SK-N-SH (cell line): ENCODE data around the gene ZIC5. TPM values are rescaled to one million over a fixed set of nuclear protein-coding genes. Genes with fewer than 3 reads are reported as not detected.
A peak's percentile ranks its signal among the peaks of the same experiment; 100 is the strongest.

ENCODE experiments used
- CTCF ChIA-PET: fragments of 300-600, 350-600 bp; formaldehyde crosslinking; extraction: SDS; loops from one replicate; lab custom pipeline; 2021; lab: Yijun Ruan, JAX
- POLR2A ChIA-PET: fragments of 350-600 bp; sonication (Branson Sonifier 250); formaldehyde crosslinking; extraction: SDS; loops from one replicate; lab custom pipeline; 2020; ENCODE audit warnings: antibody characterized with exemption, inconsistent platforms; lab: Yijun Ruan, JAX
- DNase-seq: peaks from one replicate; pipeline ENCODE4 v3.0.0; 2012
- H2AFZ ChIP-seq: fragments of 200-600 bp; sonication (generic); 2 replicates; pipeline ENCODE4 v1.8.1; 2016; ENCODE audit warnings: antibody characterized with exemption, mild to moderate bottlenecking, low read depth
- H3F3A ChIP-seq: fragments of 200-600 bp; sonication (generic); replicated peaks from 2 replicates; pipeline ENCODE3; 2016; ENCODE audit warnings: antibody characterized with exemption, mild to moderate bottlenecking; ENCODE audit not compliant: insufficient read depth
- H3K27ac ChIP-seq, 2 experiments: fragments of 200-500 bp in 1 of 2; fragments of 200-600 bp in 1 of 2; sonication (Bioruptor generic) in 1 of 2; sonication (generic), shearing (Covaris generic) in 1 of 2; 2 replicates each; pipeline versions ENCODE4 v1.5.1 to v1.6.1; 2014 to 2016; ENCODE audit warnings: low read depth in 2 of 2, inconsistent platforms in 1 of 2, low read length in 1 of 2, mild to moderate bottlenecking in 1 of 2, mixed read lengths in 1 of 2
- H3K27me3 ChIP-seq: fragments of 200-600 bp; sonication (generic), shearing (Covaris generic); 2 replicates; pipeline ENCODE4 v1.6.1; 2016; ENCODE audit warnings: mixed run types; ENCODE audit not compliant: insufficient read depth
- H3K36me3 ChIP-seq, 2 experiments: fragments of 200-500 bp in 1 of 2; fragments of 200-600 bp in 1 of 2; sonication (Bioruptor generic) in 1 of 2; sonication (generic) in 1 of 2; replicated peaks in 1 of 2; 2 replicates each; pipeline versions ENCODE3 to v1.5.1; 2014 to 2016; ENCODE audit warnings: low read length in 1 of 2, mild to moderate bottlenecking in 1 of 2; ENCODE audit not compliant: insufficient read depth in 2 of 2, control insufficient read depth in 1 of 2
- H3K4me1 ChIP-seq, 2 experiments: fragments of 200-500 bp in 1 of 2; fragments of 200-600 bp in 1 of 2; sonication (Bioruptor generic) in 1 of 2; sonication (generic), shearing (Covaris generic) in 1 of 2; 2 replicates each; pipeline versions ENCODE4 v1.5.1 to v1.6.1; 2014 to 2016; ENCODE audit warnings: low read depth in 1 of 2, low read length in 1 of 2, mixed run types in 1 of 2; ENCODE audit not compliant: insufficient read depth in 2 of 2, control insufficient read depth in 1 of 2
- H3K4me2 ChIP-seq: fragments of 200-600 bp; sonication (generic), shearing (Covaris generic); 2 replicates; pipeline ENCODE4 v1.6.1; 2017; ENCODE audit warnings: mixed run types
- H3K4me3 ChIP-seq, 2 experiments: fragments of 200-500 bp in 1 of 2; fragments of 200-600 bp in 1 of 2; sonication (Bioruptor generic) in 1 of 2; sonication (generic), shearing (Covaris generic) in 1 of 2; 2 replicates each; pipeline versions ENCODE4 v1.5.1 to v1.8.1; 2014 to 2016; ENCODE audit warnings: low read depth in 2 of 2, inconsistent platforms in 1 of 2, low read length in 1 of 2, mild to moderate bottlenecking in 1 of 2, mixed read lengths in 1 of 2, moderate library complexity in 1 of 2
- H3K79me2 ChIP-seq: fragments of 200-600 bp; sonication (generic); 2 replicates; pipeline ENCODE4 v1.8.1; 2017; ENCODE audit warnings: mild to moderate bottlenecking; ENCODE audit not compliant: insufficient read depth
- H3K9ac ChIP-seq: fragments of 200-600 bp; sonication (generic); 2 replicates; pipeline ENCODE4 v1.6.1; 2017; ENCODE audit warnings: mixed run types
- H3K9me2 ChIP-seq: fragments of 200-600 bp; sonication (generic); 2 replicates; pipeline ENCODE4 v1.6.1; 2017; ENCODE audit warnings: mixed run types
- H3K9me3 ChIP-seq: fragments of 200-600 bp; sonication (generic); 2 replicates; pipeline ENCODE4 v1.6.1; 2017; ENCODE audit warnings: mixed run types, mild to moderate bottlenecking, moderate library complexity
- H4K20me1 ChIP-seq: fragments of 200-600 bp; sonication (generic); 2 replicates; pipeline ENCODE4 v1.6.1; 2017; ENCODE audit warnings: mild to moderate bottlenecking, mixed run types; ENCODE audit not compliant: insufficient read depth
- EZH2phosphoT487 ChIP-seq: fragments of 200-600 bp; sonication (generic); IDR thresholded peaks from 2 replicates; pipeline ENCODE4 v1.6.1; 2017; ENCODE audit warnings: low read depth, mixed run types, mild to moderate bottlenecking, antibody characterized with exemption, moderate library complexity, borderline replicate concordance
- JUND ChIP-seq: IDR thresholded peaks from 2 replicates; pipeline ENCODE4 v1.4.0; 2012
- MXI1 ChIP-seq: IDR thresholded peaks from 2 replicates; pipeline ENCODE4 v1.6.1; 2012; ENCODE audit warnings: mild to moderate bottlenecking, low read depth, low read length, improper control_type of control experiment
- NFIC ChIP-seq: IDR thresholded peaks from 2 replicates; pipeline ENCODE4 v1.4.0; 2012; ENCODE audit warnings: borderline replicate concordance
- POLR2AphosphoS5 ChIP-seq: IDR thresholded peaks from 2 replicates; pipeline ENCODE4 v1.6.1; 2012; ENCODE audit warnings: low read depth, low read length
- RCOR1 ChIP-seq: fragments of 150-350 bp; IDR thresholded peaks from 2 replicates; pipeline ENCODE4 v1.6.1; 2017; ENCODE audit warnings: antibody characterized with exemption, low read length
- WGBS: methylation state at CpG from one replicate; pipeline ENCODE4 v1.1.6; 2017; ENCODE audit warnings: low lambda C conversion rate; 5-methylcytosine and 5-hydroxymethylcytosine counted together
- polyA plus RNA-seq, 3 experiments: library from polyadenylated mRNA; depleted of rRNA; stranded (reverse); fragments of >200 nt; gene quantifications; 2 replicates each; pipeline ENCODE4 v1.2.3, GENCODE V29; 2012
- TF ChIP-seq, protein P1 (sequence below): IDR thresholded peaks from 2 replicates; pipeline ENCODE4 v1.4.0; 2012; ENCODE audit warnings: low read depth, borderline replicate concordance
- TF ChIP-seq, protein P2 (sequence below): fragments of 150-350 bp; IDR thresholded peaks from 2 replicates; pipeline ENCODE4 v1.6.1; 2016; ENCODE audit warnings: mild to moderate bottlenecking, low read depth, low read length

Gene ZIC5
- polyA plus RNA-seq, 1 of the 3 experiments (the other 2 are of a cell fraction) = not detected

DNA sequence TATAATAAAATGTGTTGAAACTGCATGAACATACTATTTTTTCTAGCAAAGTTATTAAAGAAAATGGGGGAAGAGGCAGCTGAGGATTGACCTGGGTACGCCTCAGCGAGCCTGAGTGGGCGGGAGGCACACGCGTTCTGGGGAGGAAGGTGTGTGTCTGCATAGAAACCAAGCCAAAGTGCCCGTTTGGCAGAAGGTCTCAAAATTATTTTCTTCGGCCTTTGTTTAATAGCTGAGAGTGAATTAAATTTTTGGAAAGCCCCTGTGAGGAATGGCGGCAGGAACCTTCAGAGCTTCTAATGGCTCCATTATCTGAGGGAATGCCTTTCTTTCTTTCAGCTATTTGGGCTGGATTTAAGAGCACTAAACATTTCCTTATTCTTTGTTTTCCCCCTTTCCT is 15.2 kb upstream of the ZIC5 start:
- Histone ChIP-seq H3K27me3 (peaks cover 96% of the 10 kb centered on the region), H3K79me2 (no peaks in the 10 kb centered on the region), H3K4me1 (no peaks in the 10 kb centered on the region; a peak in 1 of 4 replicates), H3K36me3 (no peaks in the 10 kb centered on the region), H3K9me2 (no peaks in the 10 kb centered on the region), H3K9me3 (no peaks in the 10 kb centered on the region), H4K20me1 (peaks cover 38% of the 10 kb centered on the region), H2AFZ (no peak overlapping the region), H3F3A (peaks cover 4% of the 10 kb centered on the region), H3K9ac (no peak overlapping the region), H3K4me3 (no peak overlapping the region), H3K27ac (no peak overlapping the region), H3K4me2 (no peak overlapping the region)
- POLR2A ChIA-PET = no interaction called here
- no peak for DNase-seq
- CTCF ChIA-PET = interaction anchor here (0.6 to 3.8 kb wide), 7 partner anchors 10 to 1147 kb away, joined by 3 to 24 read pairs (median 5); no protein-coding TSS in a partner anchor
- 22% methylated on average over 8 of the region's 8 CpGs for WGBS
- TF ChIP-seq, protein P1, sequence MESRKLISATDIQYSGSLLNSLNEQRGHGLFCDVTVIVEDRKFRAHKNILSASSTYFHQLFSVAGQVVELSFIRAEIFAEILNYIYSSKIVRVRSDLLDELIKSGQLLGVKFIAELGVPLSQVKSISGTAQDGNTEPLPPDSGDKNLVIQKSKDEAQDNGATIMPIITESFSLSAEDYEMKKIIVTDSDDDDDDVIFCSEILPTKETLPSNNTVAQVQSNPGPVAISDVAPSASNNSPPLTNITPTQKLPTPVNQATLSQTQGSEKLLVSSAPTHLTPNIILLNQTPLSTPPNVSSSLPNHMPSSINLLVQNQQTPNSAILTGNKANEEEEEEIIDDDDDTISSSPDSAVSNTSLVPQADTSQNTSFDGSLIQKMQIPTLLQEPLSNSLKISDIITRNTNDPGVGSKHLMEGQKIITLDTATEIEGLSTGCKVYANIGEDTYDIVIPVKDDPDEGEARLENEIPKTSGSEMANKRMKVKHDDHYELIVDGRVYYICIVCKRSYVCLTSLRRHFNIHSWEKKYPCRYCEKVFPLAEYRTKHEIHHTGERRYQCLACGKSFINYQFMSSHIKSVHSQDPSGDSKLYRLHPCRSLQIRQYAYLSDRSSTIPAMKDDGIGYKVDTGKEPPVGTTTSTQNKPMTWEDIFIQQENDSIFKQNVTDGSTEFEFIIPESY = no peak
- TF ChIP-seq JUND = no peak
- no peak for TF ChIP-seq POLR2AphosphoS5
- TF ChIP-seq NFIC = no peak
- TF ChIP-seq MXI1 = no peak
- TF ChIP-seq, protein P2, sequence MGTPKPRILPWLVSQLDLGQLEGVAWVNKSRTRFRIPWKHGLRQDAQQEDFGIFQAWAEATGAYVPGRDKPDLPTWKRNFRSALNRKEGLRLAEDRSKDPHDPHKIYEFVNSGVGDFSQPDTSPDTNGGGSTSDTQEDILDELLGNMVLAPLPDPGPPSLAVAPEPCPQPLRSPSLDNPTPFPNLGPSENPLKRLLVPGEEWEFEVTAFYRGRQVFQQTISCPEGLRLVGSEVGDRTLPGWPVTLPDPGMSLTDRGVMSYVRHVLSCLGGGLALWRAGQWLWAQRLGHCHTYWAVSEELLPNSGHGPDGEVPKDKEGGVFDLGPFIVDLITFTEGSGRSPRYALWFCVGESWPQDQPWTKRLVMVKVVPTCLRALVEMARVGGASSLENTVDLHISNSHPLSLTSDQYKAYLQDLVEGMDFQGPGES = no peak

DNA sequence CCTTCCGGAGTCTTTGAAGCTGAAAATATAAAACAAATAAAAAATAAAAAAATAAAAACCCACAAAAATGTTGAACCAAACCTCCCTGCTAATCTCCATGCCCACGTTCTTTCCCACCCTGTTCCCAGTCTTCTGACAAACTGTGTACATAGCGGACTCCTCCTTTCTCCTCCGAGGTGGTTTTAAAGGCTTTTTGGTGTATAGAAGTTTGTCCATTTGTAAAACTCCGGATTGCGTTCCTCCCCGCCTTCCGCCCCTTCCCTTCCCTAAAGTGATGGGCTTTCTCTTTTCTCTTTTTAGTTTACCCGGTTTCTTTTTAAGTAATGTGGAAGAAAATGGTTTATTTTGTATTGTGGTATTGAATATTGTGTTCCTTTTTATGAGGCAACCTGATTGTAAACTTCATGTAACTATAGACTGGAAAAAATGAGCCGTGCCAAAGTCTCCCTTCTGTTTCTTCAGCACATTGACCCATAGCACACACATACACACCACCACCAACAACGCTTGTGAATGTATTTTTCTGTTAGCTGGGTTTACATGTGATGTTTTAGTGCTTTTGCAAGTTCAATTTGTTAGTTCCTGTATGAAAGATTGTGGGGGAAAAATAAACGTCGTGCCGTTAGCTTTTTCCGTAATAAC is 14.4 kb upstream of the ZIC5 start:
- Histone ChIP-seq H3K9ac (no peak overlapping the region), H3K9me2 (no peaks in the 10 kb centered on the region), H3K79me2 (no peaks in the 10 kb centered on the region), H3K4me2 (no peak overlapping the region), H3K27me3 (peaks cover 89% of the 10 kb centered on the region)
- POLR2A ChIA-PET = no interaction called here
- WGBS = 14% methylated on average over 15 of the region's 15 CpGs
- TF ChIP-seq RCOR1 (no peak), EZH2phosphoT487 (peak; percentile 89)
- TF ChIP-seq, all 33 proteins: peak for 1
- peaks cover 38% of the 10 kb centered on the region for H4K20me1 ChIP-seq
- no peaks in the 10 kb centered on the region for H3K9me3 ChIP-seq
- peaks cover 4% of the 10 kb centered on the region for H3F3A ChIP-seq
- DNase-seq = peak; percentile 26
- CTCF ChIA-PET = interaction anchor here (0.6 to 3.8 kb wide), 5 partner anchors 12 to 529 kb away, joined by 3 to 24 read pairs (median 3); no protein-coding TSS in a partner anchor
- no peaks in the 10 kb centered on the region; a peak in 1 of 4 replicates for H3K4me1 ChIP-seq
- no peak overlapping the region for H3K27ac ChIP-seq
- no peak overlapping the region for H3K4me3 ChIP-seq
- H3K36me3 ChIP-seq = no peaks in the 10 kb centered on the region
- H2AFZ ChIP-seq = no peak overlapping the region
